OCI-LY7 (cell line): ENCODE measurements around the gene MCOLN3. TPM values are rescaled to one million over a fixed set of nuclear protein-coding genes. Genes with fewer than 3 reads are reported as not detected.
A peak's percentile ranks its signal among the peaks of the same experiment; 100 is the strongest.

Experiments
- BruUV-seq: library from RNA; stranded (reverse); fragments of 400-500 nt; replicated peaks from 2 replicates; lab custom pipeline; 2021; lab: Mats Ljungman, UMichigan
- CTCF ChIA-PET: fragments of 300-600 bp; sonication (Branson Sonifier 250); formaldehyde crosslinking; loops from one replicate; lab custom pipeline; 2022; ENCODE audit warnings: antibody characterized with exemption; ENCODE audit not compliant: unreplicated experiment; lab: Charles Lee
- POLR2A ChIA-PET: fragments of 300-600 bp; sonication (Branson Sonifier 250); formaldehyde crosslinking; loops from one replicate; lab custom pipeline; 2022; ENCODE audit warnings: antibody characterized with exemption; lab: Charles Lee
- DNase-seq: peaks from one replicate; pipeline ENCODE4 v3.0.0-alpha.2; 2015; ENCODE audit warnings: low spot score
- H2AFZ ChIP-seq: fragments of 200-600 bp; sonication (generic), shearing (Covaris generic); 2 replicates; pipeline ENCODE4 v1.6.1; 2014; ENCODE audit warnings: mild to moderate bottlenecking, antibody characterized with exemption, low read length, moderate library complexity
- H3K27ac ChIP-seq: fragments of 200-600 bp; sonication (generic); 2 replicates; pipeline ENCODE4 v1.5.1; 2014; ENCODE audit warnings: mixed run types, low read depth, mild to moderate bottlenecking, moderate library complexity, low read length, inconsistent platforms; ENCODE audit not compliant: poor library complexity, severe bottlenecking
- H3K36me3 ChIP-seq: fragments of 200-600 bp; sonication (generic); 2 replicates; pipeline ENCODE4 v1.6.1; 2014; ENCODE audit warnings: mild to moderate bottlenecking, antibody characterized with exemption, low read length, moderate library complexity, mixed read lengths; ENCODE audit not compliant: insufficient read depth
- H3K4me1 ChIP-seq: fragments of 200-600 bp; sonication (generic); 2 replicates; pipeline ENCODE4 v1.5.1; 2014; ENCODE audit warnings: mild to moderate bottlenecking, low read length; ENCODE audit not compliant: insufficient read depth, poor library complexity, severe bottlenecking
- H3K4me2 ChIP-seq: fragments of 200-600 bp; sonication (generic); 2 replicates; pipeline ENCODE4 v1.6.1; 2014; ENCODE audit warnings: mild to moderate bottlenecking, low read length
- H3K4me3 ChIP-seq: fragments of 200-600 bp; sonication (generic); 2 replicates; pipeline ENCODE4 v1.5.1; 2014; ENCODE audit warnings: mild to moderate bottlenecking, low read depth, low read length; ENCODE audit not compliant: poor library complexity, severe bottlenecking
- H3K79me2 ChIP-seq: fragments of 200-600 bp; sonication (generic); 2 replicates; pipeline ENCODE4 v1.6.1; 2016; ENCODE audit warnings: low read depth, mild to moderate bottlenecking, low read length, moderate library complexity, mixed read lengths; ENCODE audit not compliant: insufficient read depth
- H3K9me2 ChIP-seq: fragments of 200-600 bp; sonication (generic); 2 replicates; pipeline ENCODE4 v1.6.1; 2016; ENCODE audit warnings: mild to moderate bottlenecking, low read length, mixed read lengths; ENCODE audit not compliant: insufficient read depth
- H3K9me3 ChIP-seq: fragments of 200-600 bp; sonication (generic); 2 replicates; pipeline ENCODE4 v1.6.1; 2014; ENCODE audit warnings: mild to moderate bottlenecking, mixed run types, low read length, mixed read lengths
- H4K20me1 ChIP-seq: fragments of 200-600 bp; sonication (generic); 2 replicates; pipeline ENCODE4 v1.6.1; 2014; ENCODE audit warnings: mild to moderate bottlenecking, antibody characterized with exemption, low read length, moderate library complexity, mixed read lengths; ENCODE audit not compliant: insufficient read depth
- CTCF ChIP-seq: fragments of 200-600 bp; sonication (generic); conservative IDR thresholded peaks from 2 replicates; pipeline ENCODE4 v1.5.1; 2014; ENCODE audit warnings: mild to moderate bottlenecking, antibody characterized with exemption, low read length, moderate library complexity, mixed read lengths
- EZH2phosphoT487 ChIP-seq: fragments of 200-600 bp; sonication (generic); IDR thresholded peaks from 2 replicates; pipeline ENCODE4 v1.6.1; 2018; ENCODE audit warnings: low read depth, borderline replicate concordance, mild to moderate bottlenecking, mixed run types, antibody characterized with exemption, low read length, moderate library complexity, mixed read lengths
- intact Hi-C: fragments of 100-400 bp; cut with micrococcal nuclease; formaldehyde crosslinking; loops from one replicate; pipeline ENCODE4 v1.10.0; 2022; ENCODE audit not compliant: unreplicated experiment
- total RNA-seq, 2 experiments: library from RNA; depleted of rRNA in 1 of 2; stranded (reverse); fragments of >200 nt in 1 of 2; shearing (Covaris generic) in 1 of 2; gene quantifications; 2 replicates each; pipeline ENCODE4 v1.2.3, GENCODE V29; 2014 to 2022

Gene MCOLN3
- total RNA-seq, 2 experiments from 2014 or later: not detected

GRCh38 chr1:85068846-85069245, 20.5 kb upstream of the MCOLN3 start:
- TF ChIP-seq EZH2phosphoT487 (no peak), CTCF (no peak)
- no TSS peak for BruUV-seq
- Histone ChIP-seq H3K9me3 (no peaks in the 10 kb centered on the region), H4K20me1 (no peaks in the 10 kb centered on the region), H3K9me2 (no peaks in the 10 kb centered on the region), H3K4me3 (no peak overlapping the region), H3K79me2 (no peaks in the 10 kb centered on the region), H3K4me2 (no peak overlapping the region), H3K36me3 (no peaks in the 10 kb centered on the region), H2AFZ (no peak overlapping the region), H3K4me1 (no peaks in the 10 kb centered on the region), H3K27ac (no peak overlapping the region)
- CTCF ChIA-PET: no interaction called here
- no peak for DNase-seq
- POLR2A ChIA-PET: no interaction called here
- intact Hi-C loops: no loop called here

- Histone ChIP-seq H3K27ac (no peak overlapping the region), H3K4me1 (peaks cover 8% of the 10 kb centered on the region), H3K36me3 (no peaks in the 10 kb centered on the region), H3K9me2 (no peaks in the 10 kb centered on the region), H4K20me1 (no peaks in the 10 kb centered on the region), H3K4me2 (no peak overlapping the region), H3K9me3 (no peaks in the 10 kb centered on the region), H2AFZ (no peak overlapping the region), H3K4me3 (no peak overlapping the region), H3K79me2 (no peaks in the 10 kb centered on the region)
- no peak for DNase-seq
- BruUV-seq: no TSS peak
- CTCF ChIA-PET: no interaction called here
- intact Hi-C loops: no loop called here
- POLR2A ChIA-PET: interaction anchor here (0.7 to 1.4 kb wide), 4 partner anchors 12 to 114 kb away, joined by 3 read pairs; no protein-coding TSS in a partner anchor
- TF ChIP-seq CTCF (no peak), EZH2phosphoT487 (no peak)
Measured at GRCh38 chr1:85065550-85065949, 17.2 kb upstream of the MCOLN3 start.

GRCh38 chr1:85062425-85063026, 14.2 kb upstream of the MCOLN3 start:
- Histone ChIP-seq H3K27ac (no peak overlapping the region), H3K79me2 (no peaks in the 10 kb centered on the region), H2AFZ (peak overlapping the region; percentile 98; the same call in 1 of the 2 replicates), H3K4me3 (peak overlapping the region; percentile 68), H3K36me3 (no peaks in the 10 kb centered on the region), H3K4me1 (peaks cover 17% of the 10 kb centered on the region), H3K9me3 (no peaks in the 10 kb centered on the region), H4K20me1 (no peaks in the 10 kb centered on the region), H3K9me2 (no peaks in the 10 kb centered on the region), H3K4me2 (peak overlapping the region; percentile 90)
- ChIA-PET CTCF (no interaction called here), POLR2A (interaction anchor here (0.6 to 1.3 kb wide), 3 partner anchors 69 to 214 kb away, joined by 3 to 4 read pairs (median 3); partner anchors contain the start of gene BCL10)
- BruUV-seq: no TSS peak
- no peak for TF ChIP-seq EZH2phosphoT487
- TF ChIP-seq CTCF: no peak
- no peak for DNase-seq
- intact Hi-C loops: no loop called here
